ENCODE results near the gene FGFR3. TPM values are rescaled to one million over a fixed set of nuclear protein-coding genes. Genes with fewer than 3 reads are reported as not detected.

FGFR3 gene
- total and polyA plus RNA-seq, 10 of the 15 experiments (the other 5 are each of a cell fraction or from before 2014, with no cell fraction given) = 0.05 to 0.33 (median 0.18) TPM; not detected in 6

GRCh38 chr4:1795299-1796195, 2.5 kb downstream of the FGFR3 start:
- no peaks in the 10 kb centered on the region for H3K9me3 ChIP-seq (replicated peaks; ENCODE audit: control insufficient read depth, insufficient read depth, low read length)
- no peak overlapping the region for H3K4me2 ChIP-seq (ENCODE audit: control insufficient read depth, insufficient read depth)
- intact Hi-C loops (cut with micrococcal nuclease; ENCODE audit: unreplicated experiment) = no loop called here
- no peak overlapping the region for H3K4me3 ChIP-seq
- ATAC-seq (no peak), DNase-seq (ENCODE audit: low read depth, low spot score) (no peak), FAIRE-seq (no peak)
- H4K20me1 ChIP-seq (ENCODE audit: control insufficient read depth, insufficient read depth) = no peaks in the 10 kb centered on the region
- SMC1A ChIA-PET (ENCODE audit: uncharacterized antibody, unreplicated experiment) = no interaction called here
- no peak overlapping the region for H3K9ac ChIP-seq (ENCODE audit: control insufficient read depth, insufficient read depth, low read length)
- H3K4me1 ChIP-seq (ENCODE audit: control insufficient read depth, insufficient read depth, low read length) = no peaks in the 10 kb centered on the region
- no peaks in the 10 kb centered on the region for H3K36me3 ChIP-seq (ENCODE audit: control insufficient read depth in 2 of 2, insufficient read depth in 2 of 2, low read length in 1 of 2)
- no peak overlapping the region for H3K27ac ChIP-seq (ENCODE audit: control insufficient read depth, insufficient read depth)
- no peak overlapping the region for H2AFZ ChIP-seq (ENCODE audit: control insufficient read depth, low read depth, low read length)
- RAD21 ChIA-PET (ENCODE audit: unreplicated experiment) = interaction anchor here (0.6 kb wide), 1 partner anchor 135 kb away, joined by 3 read pairs; no protein-coding TSS in a partner anchor
- CTCF ChIA-PET = interaction anchor here (0.9 kb wide), 1 partner anchor 48 kb away, joined by 5 read pairs; no protein-coding TSS in a partner anchor
- H3K79me2 ChIP-seq (ENCODE audit: control insufficient read depth, insufficient read depth, low read length) = no peaks in the 10 kb centered on the region
- POLR2A ChIA-PET = no interaction called here
- 47% methylated on average over 19 of the region's 32 CpGs for WGBS (ENCODE audit: insufficient coverage, insufficient replicate concordance, low lambda C conversion rate, missing lambda C conversion rate)
- in situ Hi-C loops (cut with MboI) = no loop called here
- H3K27me3 ChIP-seq (replicated peaks in 1 of 2; ENCODE audit: control insufficient read depth in 2 of 2, insufficient read depth in 2 of 2, low read length in 1 of 2) = peaks cover 8 to 12% of the 10 kb centered on the region in 2 experiments
- no TSS peak for BruUV-seq (replicated peaks)
- no peak for TF ChIP-seq MTA3 (IDR thresholded peaks at IDR 0.05; ENCODE audit: borderline replicate concordance, low read length)
- no peak for TF ChIP-seq ZBTB40 (IDR thresholded peaks at IDR 0.05; ENCODE audit: borderline replicate concordance)
- TF ChIP-seq ELK1 (IDR thresholded peaks at IDR 0.05; ENCODE audit: low read depth, low read length) = no peak
- no peak for TF ChIP-seq MEF2B (IDR thresholded peaks at IDR 0.05; ENCODE audit: partially characterized antibody, poor library complexity, severe bottlenecking)
- no peak for TF ChIP-seq PBX3 (IDR thresholded peaks at IDR 0.05; ENCODE audit: insufficient replicate concordance, low read depth, low read length)
- no peak for TF ChIP-seq EP300 (IDR thresholded peaks at IDR 0.05; ENCODE audit: borderline replicate concordance in 1 of 2, control insufficient read depth in 1 of 2, low read depth in 2 of 2, low read length in 2 of 2)
- TF ChIP-seq CBX5 (IDR thresholded peaks at IDR 0.05; ENCODE audit: low read depth) = no peak
- TF ChIP-seq ZBTB11 (CRISPR knock-in tag; IDR thresholded peaks at IDR 0.05) = no peak
- TF ChIP-seq DPF2 (IDR thresholded peaks at IDR 0.05) = no peak
- no peak for TF ChIP-seq LARP7 (IDR thresholded peaks at IDR 0.05)
- TF ChIP-seq NFYA (IDR thresholded peaks at IDR 0.05; ENCODE audit: borderline replicate concordance, low read depth, low read length) = no peak
